ENCODE data around the gene CLDN19.

CLDN19 gene

DNA sequence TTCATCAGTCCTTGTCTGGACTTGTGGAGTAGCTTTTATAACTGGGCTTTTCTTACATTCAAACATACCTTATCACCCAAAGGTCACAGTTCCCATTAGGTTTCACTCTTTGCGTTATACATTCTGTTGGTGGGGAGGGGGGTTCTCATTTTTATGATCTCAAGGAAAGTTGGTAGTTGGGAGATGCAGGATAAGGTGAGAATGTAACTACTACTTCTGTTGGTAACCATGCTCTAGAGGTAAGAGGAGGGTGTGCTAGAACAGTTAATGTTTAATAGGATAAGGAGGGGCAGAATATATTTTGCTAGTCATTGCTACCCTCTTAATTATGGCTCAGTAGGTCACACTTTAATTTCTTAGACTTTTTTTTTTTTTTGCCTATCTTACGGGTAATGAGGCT lies 47.1 kb downstream of the CLDN19 start:
- no peak for DNase-seq

DNA sequence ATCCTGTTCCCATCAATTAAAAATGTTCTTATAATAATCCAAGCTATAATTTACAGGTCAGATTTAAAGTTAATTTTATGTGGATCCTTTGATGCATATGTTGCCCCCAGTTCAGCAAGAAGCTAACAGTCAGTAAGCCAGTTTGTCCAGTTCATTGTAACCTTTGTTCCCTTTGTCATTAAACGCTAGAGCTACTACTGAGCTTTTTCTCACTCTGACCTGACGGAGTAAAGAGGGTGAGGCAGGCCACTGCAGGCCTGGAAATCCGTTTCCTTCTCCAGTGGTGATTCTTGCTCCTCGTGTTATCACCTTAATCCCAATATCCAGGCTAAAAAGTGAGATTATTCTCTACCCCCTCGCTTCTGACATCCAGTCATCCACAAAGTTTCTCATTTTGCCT lies 47.6 kb downstream of the CLDN19 start:
- no peak for DNase-seq

DNA sequence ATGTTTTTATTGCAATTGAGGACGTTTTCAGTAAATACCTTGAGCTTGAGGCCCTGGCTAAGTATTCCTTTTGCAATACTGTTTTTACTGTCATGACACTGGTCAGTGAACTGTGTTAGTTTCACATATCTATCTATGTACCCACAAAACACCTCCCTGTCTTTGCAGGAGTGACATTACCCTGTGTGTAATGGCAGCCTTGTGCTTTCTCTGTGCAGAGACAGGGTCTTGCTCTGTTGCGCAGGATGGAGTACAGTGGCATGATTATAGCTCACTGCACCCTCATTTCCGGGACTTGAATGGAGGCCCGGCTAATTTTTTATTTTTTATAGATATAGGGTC lies 48.9 kb downstream of the CLDN19 start:
- no peak for DNase-seq

DNA sequence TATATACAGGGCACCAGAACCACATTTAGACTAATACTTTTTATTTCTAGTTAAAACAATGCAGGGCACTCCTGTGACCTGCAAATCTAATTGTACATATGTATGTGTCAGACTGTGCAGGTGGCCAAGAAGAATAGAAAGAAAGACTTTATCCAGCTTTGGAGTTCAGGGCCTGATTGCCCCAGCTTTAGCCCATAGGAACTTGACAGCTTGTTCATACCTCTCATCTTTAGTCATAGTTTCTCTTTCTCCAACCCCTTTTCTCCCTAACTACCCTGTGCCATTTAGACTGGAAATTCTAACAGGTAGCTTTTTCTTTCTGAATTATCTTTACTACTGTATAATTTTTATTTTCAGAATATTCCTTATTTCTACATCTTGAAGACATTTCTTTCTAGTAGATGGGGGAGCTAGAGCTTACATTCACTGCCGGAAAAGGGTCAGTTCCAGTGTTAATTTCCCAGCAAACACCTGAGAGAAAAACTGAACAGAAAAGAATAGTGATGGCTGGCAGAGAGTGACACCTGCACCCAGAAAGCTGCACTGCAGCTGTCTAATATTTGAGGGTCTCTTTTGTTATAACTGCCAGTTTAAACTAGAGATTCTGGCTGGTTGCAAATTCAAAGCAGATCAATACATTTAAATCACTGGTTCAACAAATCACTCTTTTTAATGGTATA lies 49.4 kb downstream of the CLDN19 start:
- no peak for DNase-seq

DNA sequence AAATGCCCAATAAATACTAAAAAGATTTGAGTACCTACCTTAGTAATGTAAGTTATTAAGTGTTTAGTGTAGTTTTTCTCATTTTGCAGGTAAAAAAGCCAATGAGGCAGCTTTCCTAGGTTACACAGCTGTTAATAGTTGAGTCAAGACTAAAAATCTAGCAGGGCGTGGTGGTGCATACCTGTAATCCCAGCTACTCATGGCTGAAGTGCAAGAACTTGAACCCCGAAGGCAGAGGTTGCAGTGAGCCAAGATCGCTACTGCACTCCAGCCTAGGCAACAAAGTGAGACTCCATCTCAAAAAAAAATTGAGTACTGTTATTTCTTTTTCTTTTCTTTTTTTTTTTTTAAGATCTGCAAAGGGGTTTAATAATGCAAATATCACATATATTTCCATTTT lies 50.1 kb downstream of the CLDN19 start:
- no peak for DNase-seq

DNA sequence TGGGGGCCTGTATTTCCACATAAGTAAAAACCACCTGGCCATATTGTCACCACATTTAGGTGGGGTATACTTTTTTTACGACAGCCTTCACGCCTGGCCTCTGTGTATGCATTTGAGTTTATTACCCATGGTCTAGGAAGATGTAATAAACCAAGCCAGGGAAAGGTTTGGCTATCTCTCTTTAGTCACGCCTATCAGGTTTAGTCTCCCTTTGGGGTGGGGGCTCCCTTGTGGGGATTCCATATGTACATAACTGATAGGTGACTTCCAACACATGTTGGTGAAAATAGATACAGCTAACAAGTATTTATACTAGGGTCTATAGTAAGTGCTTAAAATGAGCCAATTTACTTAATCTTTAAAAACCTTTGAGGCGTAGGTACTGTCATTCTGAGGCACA lies 53.6 kb downstream of the CLDN19 start:
- DNase-seq = no peak

DNA sequence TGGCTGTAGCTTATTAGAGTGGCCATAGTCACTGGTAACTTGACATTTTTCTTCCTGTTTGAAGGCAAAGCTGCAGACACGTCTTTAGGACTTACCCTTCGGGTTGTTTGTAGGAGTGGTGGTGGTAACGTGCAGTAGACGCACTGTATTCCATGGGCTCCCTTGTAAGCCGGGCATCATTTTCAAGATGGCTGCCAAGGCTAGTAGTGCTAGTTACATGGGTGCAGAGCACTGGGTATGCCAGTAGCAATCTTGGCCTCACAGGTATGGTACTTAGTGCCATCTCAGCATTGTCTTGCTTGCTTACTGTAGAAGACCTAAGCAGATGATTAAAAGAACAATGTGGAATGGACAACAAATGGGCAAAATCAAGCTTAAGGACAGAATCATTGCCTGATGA lies 55.9 kb downstream of the CLDN19 start:
- DNase-seq = peak; percentile 73
